HG03175 (cell line): ENCODE results near the gene NKD2.

ENCODE experiments used
- ATAC-seq: cut with Tn5 transposase; IDR thresholded peaks from one replicate; pipeline ENCODE4 v1.9.1; 2021; ENCODE audit warnings: mild to moderate bottlenecking, moderate library complexity; ENCODE audit not compliant: unreplicated experiment

Gene NKD2

GRCh38 chr5:1083823-1084605 is 75.4 kb downstream of the NKD2 start:
- no peak for ATAC-seq

GRCh38 chr5:1085391-1085790 is 76.8 kb downstream of the NKD2 start:
- no peak for ATAC-seq

- no peak for ATAC-seq
These were observed 77.5 kb downstream of the NKD2 start for GRCh38 chr5:1086137-1086536.

- ATAC-seq = no peak
These were observed 78.3 kb downstream of the NKD2 start for GRCh38 chr5:1086871-1087270.

- ATAC-seq = no peak
These were observed 78.8 kb downstream of the NKD2 start for GRCh38 chr5:1087428-1087827.

GRCh38 chr5:1088031-1088430 is 79.4 kb downstream of the NKD2 start:
- ATAC-seq = no peak
